Sciatic nerve (tissue), 2 donors: ENCODE results near the gene FANCG. TPM values are rescaled to one million over a fixed set of nuclear protein-coding genes. Genes with fewer than 3 reads are reported as not detected.

Experiments
- ATAC-seq: fragments of 200-7000 bp; cut with Tn5 transposase; one replicate; pipeline ENCODE4 v1.9.1; 2020; ENCODE audit warnings: mild to moderate bottlenecking, moderate library complexity
- DNase-seq: peaks from one replicate; pipeline ENCODE4 v3.0.0-alpha.2; 2020; ENCODE audit warnings: low spot score
- intact Hi-C: fragments of 100-400 bp; cut with DNase I; formaldehyde crosslinking; loops from one replicate; pipeline ENCODE4 v1.14.2; 2022
- total RNA-seq: library from RNA; stranded (reverse); fragmentation: NEBNext Ultra II Directional; extraction: Animal tissue kit (Norgen Biotek cat#: 25700); gene quantifications from one replicate; pipeline ENCODE4 v1.2.1, GENCODE V29; 2021
- donor health status: DM: no; HTN: no; CAD: no.
- donor health status: DM: no; HTN: no; CAD: no.

The FANCG gene
- total RNA-seq, 1 donor from 2014 or later = 17.5 TPM

GRCh38 chr9:35105571-35106342, 26.0 kb upstream of the FANCG start:
- intact Hi-C loops = no loop called here

GRCh38 chr9:35105126-35105525, 25.4 kb upstream of the FANCG start:
- ATAC-seq = no peak
- intact Hi-C loops = no loop called here
- no peak for DNase-seq

More at GRCh38 chr9:35105571-35106342, 26.0 kb upstream of the FANCG start:
- ATAC-seq (no peak), DNase-seq (no peak)

GRCh38 chr9:35104586-35104985, 24.8 kb upstream of the FANCG start:
- DNase-seq (no peak), ATAC-seq (no peak)
- intact Hi-C loops = no loop called here

GRCh38 chr9:35103660-35104191, 24.0 kb upstream of the FANCG start:
- ATAC-seq (no peak), DNase-seq (no peak)
- intact Hi-C loops = no loop called here

GRCh38 chr9:35102769-35103659, 23.3 kb upstream of the FANCG start, which contains the start of gene STOML2:
STOML2 (minus strand) TSS chr9:35103131; CDS start chr9:35103094, 37 bp downstream.
- ATAC-seq = peak; percentile 98
- peak; percentile 96 for DNase-seq
- intact Hi-C loops = no loop called here

- intact Hi-C loops = no loop called here
- ATAC-seq = no peak
- DNase-seq = no peak
Observed at GRCh38 chr9:35102465-35102768, 22.7 kb upstream of the FANCG start.

- no peak for ATAC-seq
- intact Hi-C loops = no loop called here
- DNase-seq = no peak
Observed at GRCh38 chr9:35097573-35097972, 17.8 kb upstream of the FANCG start.

- peak; percentile 97 for ATAC-seq
- intact Hi-C loops = no loop called here
- peak; percentile 92 for DNase-seq
Observed at GRCh38 chr9:35096035-35096849, 16.5 kb upstream of the FANCG start, which contains the start of gene PIGO. PIGO (minus strand) TSS chr9:35096591; CDS start chr9:35095565, 1,026 bp downstream.

- ATAC-seq = no peak
- intact Hi-C loops = no loop called here
- DNase-seq = no peak
Observed at GRCh38 chr9:35091536-35091935, 11.8 kb upstream of the FANCG start.

- no peak for ATAC-seq
- intact Hi-C loops = no loop called here
Observed at GRCh38 chr9:35089434-35089833, 9.7 kb upstream of the FANCG start.

GRCh38 chr9:35085078-35085477, 5.3 kb upstream of the FANCG start:
- DNase-seq (no peak), ATAC-seq (no peak)
- intact Hi-C loops = no loop called here

More at GRCh38 chr9:35089434-35089833, 9.7 kb upstream of the FANCG start:
- DNase-seq = no peak

- no peak for ATAC-seq
- DNase-seq = no peak
- intact Hi-C loops = loop anchor here (10.0 kb wide), 1 partner anchor 84 kb away; no protein-coding TSS in a partner anchor
Observed at GRCh38 chr9:35079041-35079425, 709 bp downstream of the FANCG start.

GRCh38 chr9:35078066-35078465, 1.7 kb downstream of the FANCG start:
- intact Hi-C loops = loop anchor here (10.0 kb wide), 1 partner anchor 83 kb away; no protein-coding TSS in a partner anchor
- no peak for ATAC-seq
- no peak for DNase-seq

GRCh38 chr9:35076848-35077247, 2.9 kb downstream of the FANCG start:
- intact Hi-C loops = loop anchor here (10.0 kb wide), 1 partner anchor 82 kb away; no protein-coding TSS in a partner anchor
- DNase-seq (no peak), ATAC-seq (no peak)

GRCh38 chr9:35075358-35075757, 4.4 kb downstream of the FANCG start:
- intact Hi-C loops = loop anchor here (10.0 kb wide), 1 partner anchor 81 kb away; no protein-coding TSS in a partner anchor
- DNase-seq = no peak
- no peak for ATAC-seq

GRCh38 chr9:35074791-35075190, 5.0 kb downstream of the FANCG start:
- no peak for DNase-seq
- intact Hi-C loops = loop anchor here (10.0 kb wide), 1 partner anchor 80 kb away; no protein-coding TSS in a partner anchor
- ATAC-seq = no peak

- intact Hi-C loops = loop anchor here (10.0 kb wide), 1 partner anchor 79 kb away; no protein-coding TSS in a partner anchor
- DNase-seq (no peak), ATAC-seq (no peak)
Observed at GRCh38 chr9:35074141-35074540, 5.6 kb downstream of the FANCG start.

- intact Hi-C loops = loop anchor here (10.0 kb wide), 1 partner anchor 78 kb away; no protein-coding TSS in a partner anchor
- DNase-seq (no peak), ATAC-seq (no peak)
Observed at GRCh38 chr9:35073279-35073612, 6.5 kb downstream of the FANCG start.
